Gastroesophageal sphincter (tissue), 4 donors: ENCODE data around the gene CCDC40. TPM values are rescaled to one million over a fixed set of nuclear protein-coding genes. Genes with fewer than 3 reads are reported as not detected.
A peak's percentile ranks its signal among the peaks of the same experiment; 100 is the strongest.

Experiments used
- ATAC-seq: fragments of 150-250 bp; one replicate; pipeline ENCODE4 v1.9.1; 2016; ENCODE audit warnings: mild to moderate bottlenecking, moderate library complexity
- H3K27ac ChIP-seq, 4 donors: fragments of 200-600 bp; sonication (generic) in 3 of 4; 1 replicate in 3 of 4; 2 replicates in 1 of 4; pipeline ENCODE4 v1.5.1; 2016 to 2019
- H3K27me3 ChIP-seq: fragments of 200-600 bp; sonication (generic); one replicate; pipeline ENCODE4 v1.5.1; 2019
- H3K36me3 ChIP-seq, 2 donors: fragments of 200-600 bp; sonication (generic); one replicate each; pipeline ENCODE4 v1.5.1; 2019; ENCODE audit warnings: control low read depth in 1 of 2
- H3K4me1 ChIP-seq, 3 donors: fragments of 200-600 bp; sonication (generic); 1 replicate in 2 of 3; 2 replicates in 1 of 3; pipeline ENCODE4 v1.5.1; 2016 to 2019; ENCODE audit warnings: control low read depth in 2 of 3
- H3K4me3 ChIP-seq, 2 donors: fragments of 200-600 bp; sonication (generic); one replicate each; pipeline ENCODE4 v1.5.1; 2019; ENCODE audit warnings: mild to moderate bottlenecking in 1 of 2, moderate library complexity in 1 of 2
- H3K9me3 ChIP-seq, 3 donors: fragments of 200-600 bp; sonication (generic); one replicate each; pipeline ENCODE4 v1.5.1; 2017 to 2019; ENCODE audit warnings: control low read depth in 2 of 3
- EP300 ChIP-seq: sonication (generic); formaldehyde crosslinking; IDR thresholded peaks from one replicate; pipeline ENCODE4 v1.6.1; 2017; ENCODE audit warnings: antibody characterized with exemption, mild to moderate bottlenecking
- POLR2A ChIP-seq, 2 donors: fragments of 450-650 bp; IDR thresholded peaks; one replicate each; pipeline ENCODE4 v1.6.1; 2017; ENCODE audit warnings: antibody characterized with exemption in 2 of 2, mild to moderate bottlenecking in 2 of 2, moderate library complexity in 1 of 2
- POLR2AphosphoS5 ChIP-seq: sonication (generic); formaldehyde crosslinking; IDR thresholded peaks from one replicate; pipeline ENCODE4 v1.6.1; 2017; ENCODE audit warnings: antibody characterized with exemption
- WGBS, 2 donors: methylation state at CpG; one replicate each; pipeline ENCODE4 v1.1.5; 2018; ENCODE audit warnings: low coverage in 1 of 2; 5-methylcytosine and 5-hydroxymethylcytosine counted together
- total RNA-seq, 4 donors: library from RNA; depleted of rRNA; stranded (reverse); fragments of >200 nt; gene quantifications; one replicate each; pipeline ENCODE4 v1.1.0, GENCODE V29; 2016
- TF ChIP-seq, protein P1 (sequence below), 4 experiments: fragments of 200-600 bp in 2 of 4; fragments of 450-650 bp in 2 of 4; sonication (generic) in 1 of 4; IDR thresholded peaks; one replicate each; pipeline ENCODE4 v1.5.1; 2017 to 2019; ENCODE audit warnings: antibody characterized with exemption in 4 of 4, mild to moderate bottlenecking in 2 of 4, moderate library complexity in 2 of 4

Gene CCDC40
- total RNA-seq, 4 donors from 2014 or later, result 4.3 to 17.3 (median 5.5) TPM

DNA sequence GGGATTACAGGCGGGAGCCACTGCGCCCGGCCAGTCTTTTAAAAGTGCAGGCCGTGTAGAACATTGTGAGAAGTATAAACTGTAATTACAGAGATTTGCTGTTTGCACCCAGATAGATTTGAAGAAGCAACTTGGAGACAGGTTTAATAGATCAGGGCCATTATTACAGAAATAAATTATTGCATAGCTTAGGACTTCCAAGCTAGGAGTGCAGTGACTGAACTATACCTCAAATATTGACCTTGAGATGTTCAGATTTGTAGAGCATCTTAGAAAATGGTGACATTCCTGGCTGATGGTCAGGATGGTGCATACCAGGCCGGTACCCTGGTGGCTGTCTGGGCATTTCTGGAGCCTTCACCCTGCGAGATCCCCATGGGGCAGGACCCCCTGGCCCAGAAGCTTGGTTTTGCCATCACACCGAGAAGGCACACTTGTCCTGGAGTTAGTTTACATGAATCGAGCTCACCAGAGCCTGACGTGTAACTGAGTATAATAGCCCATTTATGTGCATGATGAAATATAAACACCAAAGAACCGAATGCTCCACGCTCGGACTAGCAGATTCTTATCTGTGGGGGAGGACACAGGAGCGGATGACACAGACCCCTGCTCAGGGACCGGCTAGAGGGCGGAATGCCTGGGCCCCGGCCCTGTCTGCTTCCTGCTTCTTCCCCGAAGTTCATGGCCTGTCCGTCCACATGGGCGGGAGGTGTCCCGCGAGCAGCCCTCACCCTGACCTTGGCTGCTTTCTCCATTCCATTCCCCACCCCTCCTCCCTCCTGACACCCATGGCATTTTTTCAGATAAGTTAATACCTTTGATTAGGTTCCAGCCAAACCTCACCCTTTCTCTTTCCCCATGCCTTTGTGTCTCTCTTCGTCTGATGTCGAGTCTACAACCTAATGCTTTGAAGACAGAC, 32.1 kb downstream of the CCDC40 start:
- TF ChIP-seq, protein P1, sequence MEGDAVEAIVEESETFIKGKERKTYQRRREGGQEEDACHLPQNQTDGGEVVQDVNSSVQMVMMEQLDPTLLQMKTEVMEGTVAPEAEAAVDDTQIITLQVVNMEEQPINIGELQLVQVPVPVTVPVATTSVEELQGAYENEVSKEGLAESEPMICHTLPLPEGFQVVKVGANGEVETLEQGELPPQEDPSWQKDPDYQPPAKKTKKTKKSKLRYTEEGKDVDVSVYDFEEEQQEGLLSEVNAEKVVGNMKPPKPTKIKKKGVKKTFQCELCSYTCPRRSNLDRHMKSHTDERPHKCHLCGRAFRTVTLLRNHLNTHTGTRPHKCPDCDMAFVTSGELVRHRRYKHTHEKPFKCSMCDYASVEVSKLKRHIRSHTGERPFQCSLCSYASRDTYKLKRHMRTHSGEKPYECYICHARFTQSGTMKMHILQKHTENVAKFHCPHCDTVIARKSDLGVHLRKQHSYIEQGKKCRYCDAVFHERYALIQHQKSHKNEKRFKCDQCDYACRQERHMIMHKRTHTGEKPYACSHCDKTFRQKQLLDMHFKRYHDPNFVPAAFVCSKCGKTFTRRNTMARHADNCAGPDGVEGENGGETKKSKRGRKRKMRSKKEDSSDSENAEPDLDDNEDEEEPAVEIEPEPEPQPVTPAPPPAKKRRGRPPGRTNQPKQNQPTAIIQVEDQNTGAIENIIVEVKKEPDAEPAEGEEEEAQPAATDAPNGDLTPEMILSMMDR (IDR thresholded peaks at IDR 0.05), result peak in 1 of 4 experiments; percentile 4
- no peak for TF ChIP-seq POLR2A (IDR thresholded peaks at IDR 0.05)
- no peak for TF ChIP-seq EP300
- peak; percentile 46 for TF ChIP-seq POLR2AphosphoS5
- H3K36me3 ChIP-seq, result no peaks in the 10 kb centered on the region
- 36 to 51% methylated on average over 15 to 18 of the region's 23 CpGs for WGBS, 2 donors
- H3K4me3 ChIP-seq, result peak overlapping the region in 1 of 2 donors; percentile 15
- ATAC-seq, result peak; percentile 65
- peak overlapping the region; percentile 19 to 93 (median 87) for H3K27ac ChIP-seq
- H3K4me1 ChIP-seq, result peaks cover 0 to 58% (median 23%) of the 10 kb centered on the region in 3 donors
- H3K9me3 ChIP-seq, result no peaks in the 10 kb centered on the region
- no peaks in the 10 kb centered on the region for H3K27me3 ChIP-seq

DNA sequence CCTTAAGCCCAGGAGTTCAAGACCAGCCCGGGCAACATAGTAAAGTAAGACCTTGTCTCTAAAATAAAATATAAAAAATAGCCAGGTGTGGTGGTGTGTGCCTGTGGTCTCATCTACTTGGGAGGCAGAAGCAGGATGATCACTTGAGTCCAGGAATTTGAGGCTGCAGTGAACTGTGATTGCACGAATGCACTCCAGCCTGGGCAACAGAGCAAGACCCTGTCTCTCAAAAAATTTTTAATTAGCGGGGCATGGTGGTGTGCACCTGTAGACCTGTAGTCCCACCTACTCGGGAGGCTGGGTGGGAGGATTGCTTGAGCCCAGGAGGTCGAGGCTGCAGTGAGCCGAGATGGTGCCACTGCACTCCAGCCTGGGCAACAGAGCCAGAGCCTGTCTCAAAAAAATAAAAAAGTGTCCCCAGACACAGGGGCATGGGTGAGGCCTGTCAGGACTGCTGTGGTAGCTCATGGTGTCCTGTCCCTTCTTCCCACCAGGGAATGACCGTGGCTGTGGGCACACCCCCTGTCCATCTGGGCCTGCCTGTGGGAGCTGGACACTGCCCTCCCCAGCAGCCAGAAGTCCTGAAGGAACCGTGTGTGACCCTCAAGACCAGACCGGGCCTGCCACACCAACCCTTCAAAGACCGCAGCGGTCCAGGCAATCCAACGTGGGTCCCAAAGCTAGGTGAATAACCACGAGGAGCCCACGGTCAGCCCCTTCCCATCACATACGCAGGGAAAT, 34.1 kb downstream of the CCDC40 start:
- peak; percentile 3 for ATAC-seq

GRCh38 chr17:80071116-80071841, 34.8 kb downstream of the CCDC40 start:
- Histone ChIP-seq H3K4me3 (peak overlapping the region; percentile 16 to 51), H3K27ac (peak overlapping the region; percentile 66 to 93 (median 91)), H3K4me1 (peaks cover 0 to 46% (median 23%) of the 10 kb centered on the region in 3 donors), H3K27me3 (no peaks in the 10 kb centered on the region), H3K36me3 (no peaks in the 10 kb centered on the region), H3K9me3 (no peaks in the 10 kb centered on the region)
- WGBS, 2 donors, result 6 to 7% methylated on average over 13 to 14 of the region's 20 CpGs
- peak; percentile 82 for ATAC-seq
- TF ChIP-seq POLR2AphosphoS5 (peak; percentile 72), POLR2A (IDR thresholded peaks at IDR 0.05) (no peak)

More for the DNA sequence above, 34.1 kb downstream of the CCDC40 start:
- Histone ChIP-seq H3K4me3 (peak overlapping the region; percentile 16 to 51), H3K27me3 (no peaks in the 10 kb centered on the region), H3K36me3 (no peaks in the 10 kb centered on the region), H3K27ac (peak overlapping the region; percentile 66 to 93 (median 91)), H3K9me3 (no peaks in the 10 kb centered on the region), H3K4me1 (peaks cover 0 to 46% (median 23%) of the 10 kb centered on the region in 3 donors)
- TF ChIP-seq POLR2A (IDR thresholded peaks at IDR 0.05) (no peak), EP300 (no peak), POLR2AphosphoS5 (no peak)
- TF ChIP-seq, protein P1 (IDR thresholded peaks at IDR 0.05), result no peak
- 62 to 87% methylated on average over 3 of the region's 15 CpGs for WGBS, 2 donors

DNA sequence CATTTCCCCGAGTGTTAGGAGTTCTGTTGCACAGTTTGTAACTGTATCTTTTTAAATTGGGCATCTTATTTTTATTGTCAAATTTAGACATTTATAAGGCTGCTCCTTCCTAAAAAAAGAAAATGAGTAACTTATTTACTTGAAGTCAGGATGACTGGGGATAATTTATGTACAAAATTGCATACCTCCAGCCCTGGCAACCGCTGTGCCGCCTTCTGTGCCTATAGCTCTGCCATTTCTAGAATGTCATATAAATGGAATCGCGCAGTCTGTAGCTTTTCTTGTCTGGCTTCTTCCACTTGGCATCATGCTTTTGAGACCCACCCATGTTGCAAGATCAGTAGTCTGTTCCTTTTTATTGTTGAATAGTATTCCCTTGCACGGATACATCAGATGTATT, 36.0 kb downstream of the CCDC40 start:
- WGBS, 2 donors, result 93 to 94% methylated on average over 6 of the region's 6 CpGs
- no peaks in the 10 kb centered on the region for H3K9me3 ChIP-seq
- TF ChIP-seq, protein P1 (IDR thresholded peaks at IDR 0.05), result no peak
- no peak for TF ChIP-seq POLR2A (IDR thresholded peaks at IDR 0.05)
- peak overlapping the region in 2 of 4 donors; percentile 92 to 93 for H3K27ac ChIP-seq
- no peak for ATAC-seq
- no peaks in the 10 kb centered on the region for H3K36me3 ChIP-seq
- no peak overlapping the region for H3K4me3 ChIP-seq
- H3K27me3 ChIP-seq, result no peaks in the 10 kb centered on the region
- H3K4me1 ChIP-seq, result peaks cover 0 to 46% (median 23%) of the 10 kb centered on the region in 3 donors

- no peaks in the 10 kb centered on the region for H3K36me3 ChIP-seq
- H3K9me3 ChIP-seq, result no peaks in the 10 kb centered on the region
- TF ChIP-seq, protein P1 (IDR thresholded peaks at IDR 0.05), result no peak
- TF ChIP-seq EP300 (no peak), POLR2A (IDR thresholded peaks at IDR 0.05) (no peak), POLR2AphosphoS5 (no peak)
- no peak for ATAC-seq
- H3K4me1 ChIP-seq, result peaks cover 0 to 8% (median 6%) of the 10 kb centered on the region in 3 donors
- 80 to 81% methylated on average over 4 to 6 of the region's 6 CpGs for WGBS, 2 donors
- H3K4me3 ChIP-seq, result no peak overlapping the region
- no peak overlapping the region for H3K27ac ChIP-seq
- H3K27me3 ChIP-seq, result no peaks in the 10 kb centered on the region
These were observed 43.6 kb downstream of the CCDC40 start for GRCh38 chr17:80080081-80080480.
